Breast epithelium (tissue), 4 donors: ENCODE data around the gene ASB11. TPM values are rescaled to one million over a fixed set of nuclear protein-coding genes. Genes with fewer than 3 reads are reported as not detected.

Experiments
- DNase-seq, 2 donors: peaks; one replicate each; pipeline ENCODE4 v3.0.0-alpha.2; 2019; ENCODE audit warnings: low spot score in 2 of 2
- H3K27ac ChIP-seq, 2 donors: fragments of 200-600 bp; sonication (generic) in 1 of 2; one replicate each; pipeline ENCODE4 v1.5.1; 2016 to 2019; ENCODE audit warnings: mild to moderate bottlenecking in 1 of 2
- H3K27me3 ChIP-seq, 2 donors: fragments of 200-600 bp; sonication (generic) in 1 of 2; one replicate each; pipeline versions ENCODE4 v1.5.1 to v1.6.0; 2017 to 2019; ENCODE audit warnings: control low read depth in 1 of 2, mild to moderate bottlenecking in 1 of 2
- H3K36me3 ChIP-seq: fragments of 200-600 bp; one replicate; pipeline ENCODE4 v1.5.1; 2019
- H3K4me1 ChIP-seq, 2 donors: fragments of 200-600 bp; sonication (generic); one replicate each; pipeline ENCODE4 v1.5.1; 2016 to 2019; ENCODE audit warnings: control low read depth in 1 of 2
- H3K4me3 ChIP-seq, 3 donors: fragments of 200-600 bp; sonication (generic); 1 replicate in 2 of 3; 2 replicates in 1 of 3; pipeline ENCODE4 v1.5.1; 2016 to 2019; ENCODE audit warnings: mild to moderate bottlenecking in 3 of 3, moderate library complexity in 2 of 3
- H3K9me3 ChIP-seq, 2 donors: fragments of 200-600 bp; sonication (generic) in 1 of 2; one replicate each; pipeline ENCODE4 v1.5.1; 2016 to 2019; ENCODE audit warnings: control low read depth in 1 of 2
- POLR2A ChIP-seq: fragments of 450-650 bp; IDR thresholded peaks from one replicate; pipeline ENCODE4 v1.6.1; 2016; ENCODE audit warnings: antibody characterized with exemption, mild to moderate bottlenecking, moderate library complexity
- POLR2AphosphoS5 ChIP-seq, 3 donors: sonication (generic); formaldehyde crosslinking; IDR thresholded peaks; one replicate each; pipeline ENCODE4 v1.6.1; 2017; ENCODE audit warnings: antibody characterized with exemption in 3 of 3
- intact Hi-C: fragments of 100-400 bp; cut with DNase I; formaldehyde crosslinking; loops from one replicate; pipeline ENCODE4 v1.15.1; 2023; ENCODE audit warnings: low total_unique reads
- total RNA-seq, 3 donors: library from RNA; depleted of rRNA; stranded (reverse); fragments of >200 nt; gene quantifications; one replicate each; pipeline ENCODE4 v1.1.0, GENCODE V29; 2016
- TF ChIP-seq, protein P1 (sequence below), 3 donors: fragments of 450-650 bp; IDR thresholded peaks; one replicate each; pipeline ENCODE4 v1.5.1; 2016 to 2017; ENCODE audit warnings: antibody characterized with exemption in 3 of 3, mild to moderate bottlenecking in 3 of 3, moderate library complexity in 3 of 3

The ASB11 gene
- total RNA-seq, 3 donors from 2014 or later = not detected

DNA sequence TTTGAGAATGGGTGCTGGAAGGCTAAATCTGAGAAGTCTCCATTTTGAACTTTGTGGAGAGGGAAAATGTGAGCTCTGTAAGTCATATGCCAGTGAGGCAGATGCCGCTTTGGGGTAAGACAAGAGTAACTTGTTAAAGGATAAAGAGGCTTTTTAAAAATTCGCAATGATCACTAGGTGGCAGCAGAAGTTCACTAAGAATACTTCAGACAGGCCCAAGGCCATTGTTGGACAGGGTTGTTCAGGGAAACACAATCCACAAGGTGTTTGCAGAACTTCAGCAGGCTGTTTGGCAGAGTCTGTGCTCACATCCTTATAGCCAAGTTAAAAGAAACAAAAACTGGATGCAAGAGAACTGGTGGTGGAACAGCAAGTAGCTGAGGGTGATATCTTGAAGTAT, 33.6 kb upstream of the ASB11 start:
- H3K4me1 ChIP-seq = no peaks in the 10 kb centered on the region
- H3K27ac ChIP-seq = no peak overlapping the region
- H3K36me3 ChIP-seq = no peaks in the 10 kb centered on the region
- H3K27me3 ChIP-seq = peaks cover 0 to 15% of the 10 kb centered on the region in 2 donors
- intact Hi-C loops = no loop called here
- TF ChIP-seq, protein P1, sequence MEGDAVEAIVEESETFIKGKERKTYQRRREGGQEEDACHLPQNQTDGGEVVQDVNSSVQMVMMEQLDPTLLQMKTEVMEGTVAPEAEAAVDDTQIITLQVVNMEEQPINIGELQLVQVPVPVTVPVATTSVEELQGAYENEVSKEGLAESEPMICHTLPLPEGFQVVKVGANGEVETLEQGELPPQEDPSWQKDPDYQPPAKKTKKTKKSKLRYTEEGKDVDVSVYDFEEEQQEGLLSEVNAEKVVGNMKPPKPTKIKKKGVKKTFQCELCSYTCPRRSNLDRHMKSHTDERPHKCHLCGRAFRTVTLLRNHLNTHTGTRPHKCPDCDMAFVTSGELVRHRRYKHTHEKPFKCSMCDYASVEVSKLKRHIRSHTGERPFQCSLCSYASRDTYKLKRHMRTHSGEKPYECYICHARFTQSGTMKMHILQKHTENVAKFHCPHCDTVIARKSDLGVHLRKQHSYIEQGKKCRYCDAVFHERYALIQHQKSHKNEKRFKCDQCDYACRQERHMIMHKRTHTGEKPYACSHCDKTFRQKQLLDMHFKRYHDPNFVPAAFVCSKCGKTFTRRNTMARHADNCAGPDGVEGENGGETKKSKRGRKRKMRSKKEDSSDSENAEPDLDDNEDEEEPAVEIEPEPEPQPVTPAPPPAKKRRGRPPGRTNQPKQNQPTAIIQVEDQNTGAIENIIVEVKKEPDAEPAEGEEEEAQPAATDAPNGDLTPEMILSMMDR (IDR thresholded peaks at IDR 0.05) = peak; percentile 12 to 64 (median 47)
- no peak for TF ChIP-seq POLR2AphosphoS5 (IDR thresholded peaks at IDR 0.05)
- H3K9me3 ChIP-seq = no peaks in the 10 kb centered on the region
- DNase-seq = peak in 1 of 2 donors; percentile 52
- H3K4me3 ChIP-seq = no peak overlapping the region

DNA sequence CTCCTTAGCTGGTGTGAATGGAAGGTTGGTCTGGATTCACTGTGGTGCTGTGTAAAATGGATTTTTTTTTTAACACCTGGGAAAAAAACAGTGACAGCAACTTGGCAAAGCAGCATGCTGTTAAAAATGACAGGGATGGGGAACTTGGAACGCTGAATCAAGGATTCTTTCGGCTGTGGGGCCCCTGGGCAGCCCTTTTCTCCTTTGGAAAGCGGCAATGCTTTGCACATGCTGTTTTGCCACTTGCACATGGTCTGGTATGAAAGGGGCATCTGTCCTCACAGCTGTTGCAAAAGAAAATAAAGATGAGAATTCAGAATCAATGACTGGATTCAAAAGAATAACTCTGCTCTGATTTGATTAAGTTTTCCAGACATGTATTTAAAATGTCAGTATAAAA, 30.5 kb upstream of the ASB11 start:
- Histone ChIP-seq H3K36me3 (no peaks in the 10 kb centered on the region), H3K27me3 (peaks cover 0 to 31% of the 10 kb centered on the region in 2 donors), H3K9me3 (no peaks in the 10 kb centered on the region), H3K4me1 (no peaks in the 10 kb centered on the region), H3K4me3 (no peak overlapping the region), H3K27ac (no peak overlapping the region)
- intact Hi-C loops = no loop called here
- TF ChIP-seq POLR2AphosphoS5 (IDR thresholded peaks at IDR 0.05) (no peak), POLR2A (no peak)
- TF ChIP-seq, protein P1 (IDR thresholded peaks at IDR 0.05) = no peak
- no peak for DNase-seq

DNA sequence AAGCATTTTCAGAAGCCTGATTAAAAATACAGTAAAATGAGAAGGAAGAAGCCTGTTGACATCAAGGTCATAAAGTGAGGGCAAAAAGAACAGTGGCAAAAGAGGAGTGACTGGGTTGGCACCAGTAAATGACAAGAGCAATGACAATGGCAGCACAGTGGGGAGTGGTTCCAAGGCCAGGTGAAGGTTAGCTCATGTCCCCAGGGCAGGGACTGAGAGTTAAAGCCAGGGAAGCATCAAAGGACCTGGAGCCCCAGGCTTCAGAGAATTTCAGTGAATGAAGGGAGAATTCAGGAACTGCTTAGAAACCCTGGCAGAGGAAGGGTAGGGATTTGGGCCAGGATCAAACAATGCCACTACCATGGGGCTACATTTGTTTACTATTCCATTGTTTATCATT, 28.7 kb upstream of the ASB11 start:
- TF ChIP-seq POLR2A (no peak), POLR2AphosphoS5 (IDR thresholded peaks at IDR 0.05) (no peak)
- TF ChIP-seq, protein P1 (IDR thresholded peaks at IDR 0.05) = no peak
- Histone ChIP-seq H3K27ac (no peak overlapping the region), H3K4me1 (no peaks in the 10 kb centered on the region), H3K36me3 (no peaks in the 10 kb centered on the region), H3K4me3 (no peak overlapping the region), H3K27me3 (peaks cover 0 to 41% of the 10 kb centered on the region in 2 donors), H3K9me3 (no peaks in the 10 kb centered on the region)
- DNase-seq = no peak
- intact Hi-C loops = no loop called here

DNA sequence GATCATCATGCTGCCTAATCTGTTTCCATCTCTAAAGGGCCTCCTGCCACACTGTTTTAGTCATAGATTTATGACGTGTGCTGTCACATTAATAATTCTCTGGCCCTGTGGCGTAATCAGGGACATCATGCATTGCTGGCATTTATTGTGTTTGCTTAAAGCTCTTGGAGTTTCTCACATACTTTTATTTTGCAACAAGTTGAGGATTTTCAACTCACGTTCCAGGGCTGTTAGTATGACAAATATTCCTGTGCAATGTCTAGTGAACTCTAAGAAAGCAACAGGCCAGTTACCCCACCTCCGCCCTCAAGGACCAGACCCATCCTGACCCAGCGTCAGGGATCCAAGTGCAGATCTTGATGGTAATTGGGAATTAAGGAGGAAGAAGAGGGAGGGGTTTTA, 27.6 kb upstream of the ASB11 start:
- no peak overlapping the region for H3K27ac ChIP-seq
- intact Hi-C loops = no loop called here
- no peaks in the 10 kb centered on the region for H3K9me3 ChIP-seq
- peaks cover 0 to 48% of the 10 kb centered on the region in 2 donors for H3K27me3 ChIP-seq
- DNase-seq = no peak
- H3K36me3 ChIP-seq = no peaks in the 10 kb centered on the region
- H3K4me1 ChIP-seq = no peaks in the 10 kb centered on the region
- TF ChIP-seq, protein P1 (IDR thresholded peaks at IDR 0.05) = no peak
- TF ChIP-seq POLR2A (no peak), POLR2AphosphoS5 (IDR thresholded peaks at IDR 0.05) (no peak)
- no peak overlapping the region for H3K4me3 ChIP-seq

DNA sequence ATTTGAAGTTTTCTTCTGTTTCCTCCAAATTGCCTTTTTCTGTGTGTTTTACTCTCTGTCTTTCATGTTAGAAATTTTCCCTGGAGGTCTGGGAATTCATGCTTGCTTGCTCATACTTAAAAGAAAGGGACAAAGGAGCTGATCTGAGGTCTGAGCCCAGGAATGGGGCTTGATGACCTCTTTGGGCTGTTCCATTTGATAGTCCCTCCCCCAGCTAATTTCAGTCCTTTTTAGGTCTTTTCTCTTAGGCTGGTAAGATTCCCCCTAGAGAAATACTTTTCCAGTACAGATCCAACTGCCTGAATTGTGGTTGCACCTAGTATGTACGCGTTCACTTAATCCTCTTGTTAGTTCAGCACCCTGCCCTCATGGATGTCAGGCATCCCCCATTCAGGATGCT, 25.4 kb upstream of the ASB11 start:
- Histone ChIP-seq H3K27me3 (peaks cover 0 to 47% of the 10 kb centered on the region in 2 donors), H3K27ac (no peak overlapping the region), H3K4me1 (no peaks in the 10 kb centered on the region), H3K9me3 (no peaks in the 10 kb centered on the region), H3K4me3 (no peak overlapping the region), H3K36me3 (no peaks in the 10 kb centered on the region)
- intact Hi-C loops = no loop called here
- DNase-seq = no peak
- TF ChIP-seq, protein P1 (IDR thresholded peaks at IDR 0.05) = no peak
- TF ChIP-seq POLR2AphosphoS5 (IDR thresholded peaks at IDR 0.05) = no peak
- no peak for TF ChIP-seq POLR2A
